HCT116 (cell line): ENCODE data around the gene ARL15. TPM values are rescaled to one million over a fixed set of nuclear protein-coding genes. Genes with fewer than 3 reads are reported as not detected.

Experiments
- ATAC-seq: fragments of 200-7000 bp; cut with Tn5 transposase; 2 replicates; pipeline ENCODE4 v1.9.1; 2020; ENCODE audit warnings: mild to moderate bottlenecking, moderate library complexity
- BruUV-seq: library from RNA; stranded (reverse); fragments of 400-500 nt; replicated peaks from 2 replicates; lab custom pipeline; 2021; lab: Mats Ljungman, UMichigan
- CTCF ChIA-PET: fragments of 300-600 bp; sonication (Branson Sonifier 250); formaldehyde crosslinking; loops from one replicate; lab custom pipeline; 2021; ENCODE audit warnings: antibody characterized with exemption; lab: Charles Lee
- POLR2A ChIA-PET: fragments of 300-600, 350-600 bp; sonication (Branson Sonifier 250); formaldehyde crosslinking; loops from one replicate; lab custom pipeline; 2021; ENCODE audit warnings: antibody characterized with exemption; lab: Charles Lee
- RAD21 ChIA-PET, 2 experiments: fragments of 300-600 bp; sonication (Branson Sonifier 250); formaldehyde crosslinking; loops; one replicate each; lab custom pipeline; 2023; ENCODE audit warnings: low total read pairs in 2 of 2; ENCODE audit not compliant: uncharacterized antibody in 2 of 2, unreplicated experiment in 2 of 2, low non-redundant PET in 1 of 2; lab: Charles Lee
- DNase-seq: peaks from one replicate; pipeline ENCODE4 v3.0.0-alpha.2; 2010; ENCODE audit warnings: low read depth, low spot score
- H2AFZ ChIP-seq: fragments of 200-600 bp; shearing (Covaris generic), sonication (generic); 2 replicates; pipeline ENCODE4 v1.6.1; 2017; ENCODE audit warnings: low read depth, mixed run types, mixed read lengths, antibody characterized with exemption, low read length; ENCODE audit not compliant: poor library complexity, severe bottlenecking
- H3K27ac ChIP-seq: 2 replicates; pipeline ENCODE4 v1.5.1; 2012; ENCODE audit warnings: low read depth, low read length
- H3K27me3 ChIP-seq: fragments of 200-600 bp; sonication (generic); 2 replicates; pipeline ENCODE4 v1.6.1; 2016; ENCODE audit warnings: mixed run types, low read length, mixed read lengths; ENCODE audit not compliant: insufficient read depth
- H3K36me3 ChIP-seq, 2 experiments: fragments of 200-500 bp in 1 of 2; fragments of 200-600 bp in 1 of 2; sonication (Bioruptor generic) in 1 of 2; sonication (generic) in 1 of 2; 2 replicates each; pipeline versions ENCODE4 v1.5.1 to v1.6.1; 2014 to 2016; ENCODE audit warnings: low read length in 2 of 2, inconsistent platforms in 1 of 2, mixed read lengths in 1 of 2, mixed run types in 1 of 2; ENCODE audit not compliant: insufficient read depth in 2 of 2, control insufficient read depth in 1 of 2
- H3K4me1 ChIP-seq, 2 experiments: fragments of 200-600 bp in 1 of 2; sonication (generic) in 1 of 2; 2 replicates each; pipeline versions ENCODE4 v1.5.1 to v1.6.1; 2012 to 2017; ENCODE audit warnings: low read length in 2 of 2, inconsistent platforms in 1 of 2, mild to moderate bottlenecking in 1 of 2, mixed read lengths in 1 of 2, mixed run types in 1 of 2, moderate library complexity in 1 of 2; ENCODE audit not compliant: insufficient read depth in 2 of 2, control insufficient read depth in 1 of 2
- H3K4me2 ChIP-seq: fragments of 200-600 bp; sonication (generic); 2 replicates; pipeline ENCODE4 v1.6.1; 2017; ENCODE audit warnings: mixed run types, low read length, mixed read lengths
- H3K4me3 ChIP-seq, 2 experiments: fragments of 200-600 bp in 1 of 2; sonication (generic) in 1 of 2; replicated peaks in 1 of 2; 2 replicates each; pipeline ENCODE4 v1.5.1; 2011 to 2016; ENCODE audit warnings: low read length in 2 of 2, control low read depth in 1 of 2, low read depth in 1 of 2, mild to moderate bottlenecking in 1 of 2, mixed read lengths in 1 of 2, mixed run types in 1 of 2
- H3K79me2 ChIP-seq: fragments of 200-600 bp; sonication (generic); 2 replicates; pipeline ENCODE4 v1.6.1; 2017; ENCODE audit warnings: mild to moderate bottlenecking, mixed run types, low read length, moderate library complexity, mixed read lengths; ENCODE audit not compliant: insufficient read depth
- H3K9ac ChIP-seq: fragments of 200-600 bp; sonication (generic); 2 replicates; pipeline ENCODE4 v1.6.1; 2016; ENCODE audit warnings: low read length, mixed read lengths
- H3K9me2 ChIP-seq: fragments of 200-600 bp; sonication (generic), shearing (Covaris generic); 2 replicates; pipeline ENCODE4 v1.6.1; 2017; ENCODE audit warnings: mixed run types, mild to moderate bottlenecking, moderate library complexity; ENCODE audit not compliant: insufficient read depth
- H3K9me3 ChIP-seq, 2 experiments: fragments of 200-500 bp in 1 of 2; fragments of 200-600 bp in 1 of 2; sonication (Bioruptor generic) in 1 of 2; sonication (generic) in 1 of 2; 2 replicates each; pipeline ENCODE4 v1.6.1; 2014 to 2017; ENCODE audit warnings: low read length in 2 of 2, mixed read lengths in 2 of 2, inconsistent platforms in 1 of 2, low read depth in 1 of 2, mild to moderate bottlenecking in 1 of 2, mixed run types in 1 of 2, moderate library complexity in 1 of 2; ENCODE audit not compliant: control insufficient read depth in 1 of 2, insufficient read depth in 1 of 2
- H4K20me1 ChIP-seq: fragments of 200-600 bp; sonication (generic), shearing (Covaris generic); 2 replicates; pipeline ENCODE4 v1.6.1; 2017; ENCODE audit warnings: mixed run types, mild to moderate bottlenecking, moderate library complexity; ENCODE audit not compliant: insufficient read depth
- ATF3 ChIP-seq: IDR thresholded peaks from 2 replicates; pipeline ENCODE4 v1.6.1; 2012
- CBX3 ChIP-seq: IDR thresholded peaks from 2 replicates; pipeline ENCODE4 v1.6.1; 2012; ENCODE audit warnings: low read depth
- ELF1 ChIP-seq: IDR thresholded peaks from 2 replicates; pipeline ENCODE4 v1.6.1; 2012; ENCODE audit warnings: low read depth, borderline replicate concordance
- EZH2 ChIP-seq: fragments of 200-600 bp; sonication (generic); IDR thresholded peaks from 2 replicates; pipeline ENCODE4 v1.6.1; 2017; ENCODE audit warnings: antibody characterized with exemption, mixed run types
- EZH2phosphoT487 ChIP-seq: fragments of 200-600 bp; IDR thresholded peaks from 2 replicates; pipeline ENCODE4 v1.6.1; 2018; ENCODE audit warnings: antibody characterized with exemption, borderline replicate concordance
- JUND ChIP-seq: IDR thresholded peaks from 2 replicates; pipeline ENCODE4 v1.6.1; 2012
- MAX ChIP-seq: IDR thresholded peaks from 2 replicates; pipeline ENCODE4 v1.6.1; 2012
- POLR2A ChIP-seq: IDR thresholded peaks from 2 replicates; pipeline ENCODE4 v1.7.0; 2011; ENCODE audit warnings: borderline replicate concordance; ENCODE audit not compliant: insufficient read depth, insufficient read length; ENCODE audit errors: extremely low read depth
- POLR2AphosphoS5 ChIP-seq: IDR thresholded peaks from 2 replicates; pipeline ENCODE4 v1.6.1; 2011; ENCODE audit warnings: mild to moderate bottlenecking, low read depth, low read length, moderate library complexity
- RAD21 ChIP-seq: IDR thresholded peaks from 2 replicates; pipeline ENCODE4 v1.6.1; 2012; ENCODE audit warnings: low read depth, mild to moderate bottlenecking
- TCF7L2 ChIP-seq: IDR thresholded peaks from 2 replicates; pipeline ENCODE4 v1.7.0; 2011; ENCODE audit warnings: borderline replicate concordance, inconsistent platforms; ENCODE audit not compliant: insufficient read depth, insufficient read length; ENCODE audit errors: extremely low read depth
- ZFX ChIP-seq: fragments of 450-650 bp; IDR thresholded peaks from 2 replicates; pipeline ENCODE4 v1.6.1; 2017
- ZNF274 ChIP-seq: fragments of 200-500 bp; sonication (Bioruptor generic); IDR thresholded peaks from 2 replicates; pipeline ENCODE4 v1.6.1; 2014; ENCODE audit warnings: mild to moderate bottlenecking, low read depth, low read length, inconsistent platforms
- intact Hi-C: fragments of 100-400 bp; cut with micrococcal nuclease; formaldehyde crosslinking; loops from 2 replicates; pipeline ENCODE4 v1.10.0; 2022
- total RNA-seq: library from RNA; stranded (reverse); gene quantifications from one replicate; pipeline ENCODE4 v1.2.1, GENCODE V29; 2021; ENCODE audit not compliant: unreplicated experiment
- TF ChIP-seq, protein P1 (sequence below), 3 experiments: fragments of 200-600 bp in 1 of 3; sonication (generic) in 1 of 3; IDR thresholded peaks in 2 of 3; conservative IDR thresholded peaks in 1 of 3; 2 replicates each; pipeline ENCODE4 v1.5.1; 2012 to 2017; ENCODE audit warnings: low read depth in 2 of 3, low read length in 2 of 3, antibody characterized with exemption in 1 of 3, borderline replicate concordance in 1 of 3, control low read depth in 1 of 3, mild to moderate bottlenecking in 1 of 3, mixed read lengths in 1 of 3, mixed run types in 1 of 3, moderate library complexity in 1 of 3; ENCODE audit not compliant: insufficient read depth in 1 of 3
- TF ChIP-seq, protein P2 (sequence below): IDR thresholded peaks from 2 replicates; pipeline ENCODE4 v1.6.1; 2011; ENCODE audit warnings: mild to moderate bottlenecking, low read length, moderate library complexity; ENCODE audit not compliant: insufficient replicate concordance; ENCODE audit errors: extremely low read depth

ARL15 gene
- total RNA-seq, 1 experiment from 2014 or later = 15.0 TPM

GRCh38 chr5:54205918-54206317 lies 104.5 kb downstream of the ARL15 start (continued):
- TF ChIP-seq, protein P1, sequence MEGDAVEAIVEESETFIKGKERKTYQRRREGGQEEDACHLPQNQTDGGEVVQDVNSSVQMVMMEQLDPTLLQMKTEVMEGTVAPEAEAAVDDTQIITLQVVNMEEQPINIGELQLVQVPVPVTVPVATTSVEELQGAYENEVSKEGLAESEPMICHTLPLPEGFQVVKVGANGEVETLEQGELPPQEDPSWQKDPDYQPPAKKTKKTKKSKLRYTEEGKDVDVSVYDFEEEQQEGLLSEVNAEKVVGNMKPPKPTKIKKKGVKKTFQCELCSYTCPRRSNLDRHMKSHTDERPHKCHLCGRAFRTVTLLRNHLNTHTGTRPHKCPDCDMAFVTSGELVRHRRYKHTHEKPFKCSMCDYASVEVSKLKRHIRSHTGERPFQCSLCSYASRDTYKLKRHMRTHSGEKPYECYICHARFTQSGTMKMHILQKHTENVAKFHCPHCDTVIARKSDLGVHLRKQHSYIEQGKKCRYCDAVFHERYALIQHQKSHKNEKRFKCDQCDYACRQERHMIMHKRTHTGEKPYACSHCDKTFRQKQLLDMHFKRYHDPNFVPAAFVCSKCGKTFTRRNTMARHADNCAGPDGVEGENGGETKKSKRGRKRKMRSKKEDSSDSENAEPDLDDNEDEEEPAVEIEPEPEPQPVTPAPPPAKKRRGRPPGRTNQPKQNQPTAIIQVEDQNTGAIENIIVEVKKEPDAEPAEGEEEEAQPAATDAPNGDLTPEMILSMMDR (IDR thresholded peaks at IDR 0.05 in 2 of 3, conservative IDR thresholded peaks at IDR 0.05 in 1 of 3; ENCODE audit: borderline replicate concordance in 1 of 3, insufficient read depth in 1 of 3, low read depth in 2 of 3, low read length in 2 of 3) = no peak
- TF ChIP-seq ZFX = no peak
- no peak for TF ChIP-seq EZH2
- TF ChIP-seq, all 23 proteins: peak for 0

- no peak overlapping the region for H3K4me2 ChIP-seq
- no peak overlapping the region for H3K27ac ChIP-seq
- H3K9ac ChIP-seq = no peak overlapping the region
- no peaks in the 10 kb centered on the region for H3K4me1 ChIP-seq
- intact Hi-C loops = no loop called here
- H3K79me2 ChIP-seq = no peaks in the 10 kb centered on the region
- ATAC-seq (no peak), DNase-seq (no peak)
- no peaks in the 10 kb centered on the region for H3K9me3 ChIP-seq
- no peak for TF ChIP-seq MAX
- TF ChIP-seq JUND = no peak
- no peak for TF ChIP-seq EZH2phosphoT487
- TF ChIP-seq TCF7L2 = no peak
- no peak for TF ChIP-seq RAD21
- TF ChIP-seq ELF1 = no peak
- TF ChIP-seq POLR2A = no peak
- TF ChIP-seq CBX3 = no peak
- TF ChIP-seq ZNF274 = no peak
- TF ChIP-seq, protein P2, sequence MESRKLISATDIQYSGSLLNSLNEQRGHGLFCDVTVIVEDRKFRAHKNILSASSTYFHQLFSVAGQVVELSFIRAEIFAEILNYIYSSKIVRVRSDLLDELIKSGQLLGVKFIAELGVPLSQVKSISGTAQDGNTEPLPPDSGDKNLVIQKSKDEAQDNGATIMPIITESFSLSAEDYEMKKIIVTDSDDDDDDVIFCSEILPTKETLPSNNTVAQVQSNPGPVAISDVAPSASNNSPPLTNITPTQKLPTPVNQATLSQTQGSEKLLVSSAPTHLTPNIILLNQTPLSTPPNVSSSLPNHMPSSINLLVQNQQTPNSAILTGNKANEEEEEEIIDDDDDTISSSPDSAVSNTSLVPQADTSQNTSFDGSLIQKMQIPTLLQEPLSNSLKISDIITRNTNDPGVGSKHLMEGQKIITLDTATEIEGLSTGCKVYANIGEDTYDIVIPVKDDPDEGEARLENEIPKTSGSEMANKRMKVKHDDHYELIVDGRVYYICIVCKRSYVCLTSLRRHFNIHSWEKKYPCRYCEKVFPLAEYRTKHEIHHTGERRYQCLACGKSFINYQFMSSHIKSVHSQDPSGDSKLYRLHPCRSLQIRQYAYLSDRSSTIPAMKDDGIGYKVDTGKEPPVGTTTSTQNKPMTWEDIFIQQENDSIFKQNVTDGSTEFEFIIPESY = no peak
- no peak for TF ChIP-seq ATF3
- TF ChIP-seq POLR2AphosphoS5 = no peak
- TF ChIP-seq EZH2 = no peak
- H2AFZ ChIP-seq = no peak overlapping the region
- POLR2A ChIA-PET = no interaction called here
- RAD21 ChIA-PET = no interaction called here
- no peaks in the 10 kb centered on the region for H3K27me3 ChIP-seq
- no peaks in the 10 kb centered on the region for H3K36me3 ChIP-seq
- H3K9me2 ChIP-seq = no peaks in the 10 kb centered on the region
- H3K4me3 ChIP-seq = no peak overlapping the region
- CTCF ChIA-PET = no interaction called here
- H4K20me1 ChIP-seq = no peaks in the 10 kb centered on the region
- no TSS peak for BruUV-seq
Observed at GRCh38 chr5:54205453-54205852, 104.9 kb downstream of the ARL15 start.
